Vagina (tissue), 2 donors: Measurements from ENCODE around the gene STRN.

ENCODE experiments used
- CTCF ChIP-seq, 3 experiments: fragments of 450-650 bp in 2 of 3; fragments of 200-600 bp in 1 of 3; sonication (generic) in 1 of 3; IDR thresholded peaks; one replicate each; pipeline ENCODE4 v1.5.1; 2017 to 2019; ENCODE audit warnings: antibody characterized with exemption in 3 of 3, mild to moderate bottlenecking in 2 of 3, moderate library complexity in 2 of 3
- POLR2A ChIP-seq, 2 donors: fragments of 450-650 bp; IDR thresholded peaks; one replicate each; pipeline ENCODE4 v1.6.1; 2017; ENCODE audit warnings: antibody characterized with exemption in 2 of 2, mild to moderate bottlenecking in 2 of 2, moderate library complexity in 2 of 2
- POLR2AphosphoS5 ChIP-seq, 2 donors: sonication (generic); formaldehyde crosslinking; IDR thresholded peaks; one replicate each; pipeline ENCODE4 v1.9.0; 2017; ENCODE audit warnings: antibody characterized with exemption in 2 of 2, mild to moderate bottlenecking in 2 of 2, low read depth in 1 of 2; ENCODE audit not compliant: insufficient read depth in 1 of 2

DNA sequence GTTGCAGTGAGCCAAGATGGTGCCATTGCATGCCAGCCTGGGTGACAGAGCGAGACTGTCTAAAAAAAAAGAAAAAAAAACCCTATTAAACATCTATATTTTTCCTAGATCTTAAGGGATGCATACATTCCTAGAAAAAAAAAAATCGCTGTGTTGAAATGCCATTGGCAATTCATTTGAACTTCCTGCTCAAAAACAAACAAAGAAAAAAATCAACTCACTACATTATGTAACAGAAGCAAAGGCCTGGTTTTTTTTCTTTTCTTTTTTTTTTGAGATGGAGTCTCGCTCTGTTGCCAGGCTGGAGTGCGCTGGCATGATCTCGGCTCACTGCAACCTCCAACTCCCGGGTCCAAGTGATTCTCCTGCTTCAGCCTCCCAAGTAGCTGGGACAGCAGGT is 21.7 kb upstream of the STRN start:
- no peak for TF ChIP-seq CTCF (IDR thresholded peaks at IDR 0.05)
- no peak for TF ChIP-seq POLR2AphosphoS5 (IDR thresholded peaks at IDR 0.05; ENCODE audit: insufficient read depth in 1 of 2, low read depth in 1 of 2)
- TF ChIP-seq POLR2A (IDR thresholded peaks at IDR 0.05): no peak
